HepG2 (cell line): ENCODE results near the gene HERC4. TPM values are rescaled to one million over a fixed set of nuclear protein-coding genes. Genes with fewer than 3 reads are reported as not detected.
A peak's percentile ranks its signal among the peaks of the same experiment; 100 is the strongest.

ENCODE experiments used
- ADNP ChIP-seq: sonication (generic); formaldehyde crosslinking; IDR thresholded peaks from 2 replicates; pipeline ENCODE4 v1.4.0; 2020; ENCODE audit warnings: missing genetic modification reagents
- CBX5 ChIP-seq: sonication (generic); formaldehyde crosslinking; IDR thresholded peaks from 2 replicates; pipeline ENCODE4 v1.4.0; 2020; ENCODE audit warnings: missing genetic modification reagents, borderline replicate concordance
- DNMT1 ChIP-seq: sonication (generic); formaldehyde crosslinking; IDR thresholded peaks from 2 replicates; pipeline ENCODE4 v1.5.1; 2020; ENCODE audit warnings: mild to moderate bottlenecking, missing genetic modification reagents
- FOXC1 ChIP-seq: sonication (generic); formaldehyde crosslinking; IDR thresholded peaks from 2 replicates; pipeline ENCODE4 v1.8.0; 2022; ENCODE audit warnings: mild to moderate bottlenecking, missing genetic modification reagents, borderline replicate concordance
- FOXM1 ChIP-seq: sonication (generic); formaldehyde crosslinking; IDR thresholded peaks from 2 replicates; pipeline ENCODE4 v1.5.0; 2020; ENCODE audit warnings: missing genetic modification reagents
- KMT2B ChIP-seq: IDR thresholded peaks from 2 replicates; pipeline ENCODE4 v1.6.1; 2016; ENCODE audit warnings: missing genetic modification reagents, missing compliant biosample characterization
- POLR2AphosphoS2 ChIP-seq: IDR thresholded peaks from 2 replicates; pipeline ENCODE4 v1.6.1; 2011; ENCODE audit warnings: low read depth, low read length, improper control_type of control experiment
- STAG1 ChIP-seq: sonication (generic); formaldehyde crosslinking; IDR thresholded peaks from 2 replicates; pipeline ENCODE4 v1.4.0; 2020; ENCODE audit warnings: missing genetic modification reagents
- TBL1XR1 ChIP-seq: fragments of 150-350 bp; IDR thresholded peaks from 2 replicates; pipeline ENCODE4 v1.6.1; 2014; ENCODE audit warnings: borderline replicate concordance, low read length; ENCODE audit not compliant: partially characterized antibody
- TCF7 ChIP-seq: sonication (generic); IDR thresholded peaks from 2 replicates; pipeline ENCODE4 v1.6.1; 2016; ENCODE audit warnings: antibody characterized with exemption, low read depth
- ZNF331 ChIP-seq: sonication (generic); formaldehyde crosslinking; IDR thresholded peaks from 2 replicates; pipeline ENCODE4 v1.4.0; 2020; ENCODE audit warnings: missing genetic modification reagents
- ZNF333 ChIP-seq: sonication (generic); formaldehyde crosslinking; IDR thresholded peaks from 2 replicates; pipeline ENCODE4 v1.4.0; 2020; ENCODE audit warnings: mild to moderate bottlenecking, missing genetic modification reagents, borderline replicate concordance
- ZNF598 ChIP-seq: sonication (generic); formaldehyde crosslinking; IDR thresholded peaks from 2 replicates; pipeline ENCODE4 v1.5.1; 2020; ENCODE audit warnings: mild to moderate bottlenecking, missing genetic modification reagents, borderline replicate concordance
- ZNF720 ChIP-seq: sonication (generic); formaldehyde crosslinking; IDR thresholded peaks from 2 replicates; pipeline ENCODE4 v1.4.0; 2020; ENCODE audit warnings: missing genetic modification reagents
- ZNF788 ChIP-seq: sonication (generic); formaldehyde crosslinking; IDR thresholded peaks from 2 replicates; pipeline ENCODE4 v1.5.0; 2020; ENCODE audit warnings: mild to moderate bottlenecking, missing genetic modification reagents, borderline replicate concordance
- polyA plus RNA-seq, 8 experiments: library from polyadenylated mRNA; depleted of rRNA in 3 of 8; stranded (reverse) in 7 of 8; unstranded in 1 of 8; fragments of >200 nt; fragmentation: Illumina TruSeq in 4 of 8; extraction: Trizol in 4 of 8; gene quantifications; 2 replicates each; pipeline versions ENCODE4 v1.2.1 to v1.2.3, GENCODE V29; 2011 to 2016; ENCODE audit warnings: low read depth in 4 of 8, missing spikeins in 1 of 8, mixed read lengths in 1 of 8; ENCODE audit not compliant: insufficient read depth in 1 of 8
- total RNA-seq, 5 experiments: library from RNA; depleted of rRNA; stranded (reverse); fragments of >200 nt; fragmentation: Illumina TruSeq; extraction: Trizol; gene quantifications; 2 replicates each; pipeline ENCODE4 v1.2.3, GENCODE V29; 2016; ENCODE audit warnings: low read depth in 1 of 5
- TF ChIP-seq, protein P1 (sequence below): sonication (generic); formaldehyde crosslinking; IDR thresholded peaks from 2 replicates; pipeline ENCODE4; 2020; ENCODE audit warnings: missing genetic modification reagents, mild to moderate bottlenecking, borderline replicate concordance
- TF ChIP-seq, protein P2 (sequence below): sonication (generic); formaldehyde crosslinking; IDR thresholded peaks from 2 replicates; pipeline ENCODE4 v1.4.0; 2020; ENCODE audit warnings: missing genetic modification reagents
- TF ChIP-seq, protein P3 (sequence below): sonication (generic); formaldehyde crosslinking; IDR thresholded peaks from 2 replicates; pipeline ENCODE4 v1.8.0; 2022; ENCODE audit warnings: missing genetic modification reagents, mild to moderate bottlenecking, moderate library complexity, borderline replicate concordance
- TF ChIP-seq, protein P4 (sequence below): sonication (generic); formaldehyde crosslinking; IDR thresholded peaks from 2 replicates; pipeline ENCODE4 v1.4.0; 2020; ENCODE audit warnings: missing genetic modification reagents

The HERC4 gene
- total and polyA plus RNA-seq, 2 of the 13 experiments (the other 11 are each of a cell fraction or from before 2014, with no cell fraction given) = 9.8 to 20.2 TPM

DNA sequence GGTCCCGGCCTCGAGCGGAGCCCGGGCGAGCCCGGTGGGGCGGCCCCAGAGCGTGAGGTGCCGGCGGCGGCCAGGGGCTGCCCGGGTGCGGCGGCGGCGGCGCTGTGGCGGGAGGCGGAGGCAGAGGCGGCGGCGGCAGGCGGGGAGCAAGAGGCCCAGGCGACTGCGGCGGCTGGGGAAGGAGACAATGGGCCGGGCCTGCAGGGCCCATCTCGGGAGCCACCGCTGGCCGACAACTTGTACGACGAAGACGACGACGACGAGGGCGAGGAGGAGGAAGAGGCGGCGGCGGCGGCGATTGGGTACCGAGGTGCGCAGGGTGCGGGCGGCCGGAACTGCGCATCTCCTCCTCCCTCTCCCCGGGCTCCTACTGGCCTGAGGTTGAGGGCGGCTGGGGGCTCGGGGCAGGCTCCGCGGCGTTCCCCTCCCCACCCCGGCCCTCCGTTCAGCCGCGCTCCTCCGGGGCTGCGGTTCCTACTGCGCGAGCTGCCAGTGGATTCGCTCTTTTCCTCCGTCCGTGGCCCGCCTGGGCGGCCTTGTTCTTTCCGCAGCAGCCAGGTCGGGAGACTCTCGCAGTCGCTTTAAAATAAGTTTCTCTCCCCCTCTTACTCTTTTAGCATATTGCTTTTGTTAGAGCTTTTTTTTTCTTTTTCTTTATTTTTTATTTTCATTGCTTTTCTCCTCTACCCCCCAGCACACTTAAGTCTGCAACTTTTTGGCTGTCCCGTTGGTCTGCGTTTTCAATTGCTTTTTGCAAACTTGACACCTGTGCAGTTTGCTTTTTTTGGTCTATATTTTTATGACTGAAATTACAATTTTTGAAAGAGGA, 190.0 kb downstream of the HERC4 start (continued):
- TF ChIP-seq, protein P1, sequence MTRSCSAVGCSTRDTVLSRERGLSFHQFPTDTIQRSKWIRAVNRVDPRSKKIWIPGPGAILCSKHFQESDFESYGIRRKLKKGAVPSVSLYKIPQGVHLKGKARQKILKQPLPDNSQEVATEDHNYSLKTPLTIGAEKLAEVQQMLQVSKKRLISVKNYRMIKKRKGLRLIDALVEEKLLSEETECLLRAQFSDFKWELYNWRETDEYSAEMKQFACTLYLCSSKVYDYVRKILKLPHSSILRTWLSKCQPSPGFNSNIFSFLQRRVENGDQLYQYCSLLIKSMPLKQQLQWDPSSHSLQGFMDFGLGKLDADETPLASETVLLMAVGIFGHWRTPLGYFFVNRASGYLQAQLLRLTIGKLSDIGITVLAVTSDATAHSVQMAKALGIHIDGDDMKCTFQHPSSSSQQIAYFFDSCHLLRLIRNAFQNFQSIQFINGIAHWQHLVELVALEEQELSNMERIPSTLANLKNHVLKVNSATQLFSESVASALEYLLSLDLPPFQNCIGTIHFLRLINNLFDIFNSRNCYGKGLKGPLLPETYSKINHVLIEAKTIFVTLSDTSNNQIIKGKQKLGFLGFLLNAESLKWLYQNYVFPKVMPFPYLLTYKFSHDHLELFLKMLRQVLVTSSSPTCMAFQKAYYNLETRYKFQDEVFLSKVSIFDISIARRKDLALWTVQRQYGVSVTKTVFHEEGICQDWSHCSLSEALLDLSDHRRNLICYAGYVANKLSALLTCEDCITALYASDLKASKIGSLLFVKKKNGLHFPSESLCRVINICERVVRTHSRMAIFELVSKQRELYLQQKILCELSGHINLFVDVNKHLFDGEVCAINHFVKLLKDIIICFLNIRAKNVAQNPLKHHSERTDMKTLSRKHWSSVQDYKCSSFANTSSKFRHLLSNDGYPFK (CRISPR knock-in tag) = no peak
- TF ChIP-seq CBX5 (CRISPR knock-in tag) (0 out of 2 replicates have a peak, but pooled peaks have one; percentile 23), STAG1 (CRISPR knock-in tag) (no peak), FOXC1 (CRISPR knock-in tag) (no peak), ZNF333 (CRISPR knock-in tag) (no peak; the same call in 1 of the 2 replicates), ZNF331 (CRISPR knock-in tag) (no peak; the same call in 1 of the 2 replicates), ZNF720 (no peak), KMT2B (CRISPR knock-in tag) (peak; percentile 41; the same call in 1 of the 2 replicates), DNMT1 (CRISPR knock-in tag) (no peak), FOXM1 (CRISPR knock-in tag) (no peak), TBL1XR1 (no peak), POLR2AphosphoS2 (no peak), ZNF788 (CRISPR knock-in tag) (no peak), TCF7 (no peak), ADNP (no peak), ZNF598 (CRISPR knock-in tag) (no peak)
- TF ChIP-seq, protein P2, sequence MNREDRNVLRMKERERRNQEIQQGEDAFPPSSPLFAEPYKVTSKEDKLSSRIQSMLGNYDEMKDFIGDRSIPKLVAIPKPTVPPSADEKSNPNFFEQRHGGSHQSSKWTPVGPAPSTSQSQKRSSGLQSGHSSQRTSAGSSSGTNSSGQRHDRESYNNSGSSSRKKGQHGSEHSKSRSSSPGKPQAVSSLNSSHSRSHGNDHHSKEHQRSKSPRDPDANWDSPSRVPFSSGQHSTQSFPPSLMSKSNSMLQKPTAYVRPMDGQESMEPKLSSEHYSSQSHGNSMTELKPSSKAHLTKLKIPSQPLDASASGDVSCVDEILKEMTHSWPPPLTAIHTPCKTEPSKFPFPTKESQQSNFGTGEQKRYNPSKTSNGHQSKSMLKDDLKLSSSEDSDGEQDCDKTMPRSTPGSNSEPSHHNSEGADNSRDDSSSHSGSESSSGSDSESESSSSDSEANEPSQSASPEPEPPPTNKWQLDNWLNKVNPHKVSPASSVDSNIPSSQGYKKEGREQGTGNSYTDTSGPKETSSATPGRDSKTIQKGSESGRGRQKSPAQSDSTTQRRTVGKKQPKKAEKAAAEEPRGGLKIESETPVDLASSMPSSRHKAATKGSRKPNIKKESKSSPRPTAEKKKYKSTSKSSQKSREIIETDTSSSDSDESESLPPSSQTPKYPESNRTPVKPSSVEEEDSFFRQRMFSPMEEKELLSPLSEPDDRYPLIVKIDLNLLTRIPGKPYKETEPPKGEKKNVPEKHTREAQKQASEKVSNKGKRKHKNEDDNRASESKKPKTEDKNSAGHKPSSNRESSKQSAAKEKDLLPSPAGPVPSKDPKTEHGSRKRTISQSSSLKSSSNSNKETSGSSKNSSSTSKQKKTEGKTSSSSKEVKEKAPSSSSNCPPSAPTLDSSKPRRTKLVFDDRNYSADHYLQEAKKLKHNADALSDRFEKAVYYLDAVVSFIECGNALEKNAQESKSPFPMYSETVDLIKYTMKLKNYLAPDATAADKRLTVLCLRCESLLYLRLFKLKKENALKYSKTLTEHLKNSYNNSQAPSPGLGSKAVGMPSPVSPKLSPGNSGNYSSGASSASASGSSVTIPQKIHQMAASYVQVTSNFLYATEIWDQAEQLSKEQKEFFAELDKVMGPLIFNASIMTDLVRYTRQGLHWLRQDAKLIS (CRISPR knock-in tag) = no peak
- TF ChIP-seq, protein P3, sequence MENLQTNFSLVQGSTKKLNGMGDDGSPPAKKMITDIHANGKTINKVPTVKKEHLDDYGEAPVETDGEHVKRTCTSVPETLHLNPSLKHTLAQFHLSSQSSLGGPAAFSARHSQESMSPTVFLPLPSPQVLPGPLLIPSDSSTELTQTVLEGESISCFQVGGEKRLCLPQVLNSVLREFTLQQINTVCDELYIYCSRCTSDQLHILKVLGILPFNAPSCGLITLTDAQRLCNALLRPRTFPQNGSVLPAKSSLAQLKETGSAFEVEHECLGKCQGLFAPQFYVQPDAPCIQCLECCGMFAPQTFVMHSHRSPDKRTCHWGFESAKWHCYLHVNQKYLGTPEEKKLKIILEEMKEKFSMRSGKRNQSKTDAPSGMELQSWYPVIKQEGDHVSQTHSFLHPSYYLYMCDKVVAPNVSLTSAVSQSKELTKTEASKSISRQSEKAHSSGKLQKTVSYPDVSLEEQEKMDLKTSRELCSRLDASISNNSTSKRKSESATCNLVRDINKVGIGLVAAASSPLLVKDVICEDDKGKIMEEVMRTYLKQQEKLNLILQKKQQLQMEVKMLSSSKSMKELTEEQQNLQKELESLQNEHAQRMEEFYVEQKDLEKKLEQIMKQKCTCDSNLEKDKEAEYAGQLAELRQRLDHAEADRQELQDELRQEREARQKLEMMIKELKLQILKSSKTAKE = no peak
- TF ChIP-seq, protein P4, sequence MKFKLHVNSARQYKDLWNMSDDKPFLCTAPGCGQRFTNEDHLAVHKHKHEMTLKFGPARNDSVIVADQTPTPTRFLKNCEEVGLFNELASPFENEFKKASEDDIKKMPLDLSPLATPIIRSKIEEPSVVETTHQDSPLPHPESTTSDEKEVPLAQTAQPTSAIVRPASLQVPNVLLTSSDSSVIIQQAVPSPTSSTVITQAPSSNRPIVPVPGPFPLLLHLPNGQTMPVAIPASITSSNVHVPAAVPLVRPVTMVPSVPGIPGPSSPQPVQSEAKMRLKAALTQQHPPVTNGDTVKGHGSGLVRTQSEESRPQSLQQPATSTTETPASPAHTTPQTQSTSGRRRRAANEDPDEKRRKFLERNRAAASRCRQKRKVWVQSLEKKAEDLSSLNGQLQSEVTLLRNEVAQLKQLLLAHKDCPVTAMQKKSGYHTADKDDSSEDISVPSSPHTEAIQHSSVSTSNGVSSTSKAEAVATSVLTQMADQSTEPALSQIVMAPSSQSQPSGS = peak; percentile 2; the same call in 1 of the 2 replicates
